Stimulated activated CD4-positive, alpha-beta T cell treated with anti-CD3 and anti-CD28 coated beads, Interleukin-4, amount 100 ng/mL, for 4 hours (primary cell): ENCODE data around the gene VSIG4.
"Not testable (repeated sequence)": the region's sequence is repeated elsewhere in the genome, so short reads cannot be mapped to it uniquely, and the experiment has no call there.

ENCODE experiments used
- DNase-seq, 2 experiments: peaks; one replicate each; pipeline ENCODE4 v3.0.0-alpha.2; 2020

VSIG4 gene

GRCh38 chrX:65975161-65975751 is 64.6 kb downstream of the VSIG4 start:
- not testable (repeated sequence) for DNase-seq
